Mammary epithelial cell (primary cell): ENCODE data around the gene ID3.

Experiments used
- EZH2 ChIP-seq: IDR thresholded peaks from 2 replicates; pipeline ENCODE4 v1.6.1; 2012; ENCODE audit warnings: low read length, inconsistent platforms, borderline replicate concordance
- TF ChIP-seq, protein P1 (sequence below), 2 donors: IDR thresholded peaks in 1 of 2; conservative IDR thresholded peaks in 1 of 2; 2 replicates each; pipeline ENCODE4 v1.5.1; 2011 to 2012; ENCODE audit warnings: inconsistent platforms in 2 of 2, low read length in 2 of 2, mild to moderate bottlenecking in 2 of 2, control low read depth in 1 of 2, low read depth in 1 of 2; ENCODE audit not compliant: insufficient read depth in 1 of 2; ENCODE audit errors: extremely low read depth in 1 of 2

GRCh38 chr1:23578311-23578996 is 19.2 kb upstream of the ID3 start:
- TF ChIP-seq, protein P1, sequence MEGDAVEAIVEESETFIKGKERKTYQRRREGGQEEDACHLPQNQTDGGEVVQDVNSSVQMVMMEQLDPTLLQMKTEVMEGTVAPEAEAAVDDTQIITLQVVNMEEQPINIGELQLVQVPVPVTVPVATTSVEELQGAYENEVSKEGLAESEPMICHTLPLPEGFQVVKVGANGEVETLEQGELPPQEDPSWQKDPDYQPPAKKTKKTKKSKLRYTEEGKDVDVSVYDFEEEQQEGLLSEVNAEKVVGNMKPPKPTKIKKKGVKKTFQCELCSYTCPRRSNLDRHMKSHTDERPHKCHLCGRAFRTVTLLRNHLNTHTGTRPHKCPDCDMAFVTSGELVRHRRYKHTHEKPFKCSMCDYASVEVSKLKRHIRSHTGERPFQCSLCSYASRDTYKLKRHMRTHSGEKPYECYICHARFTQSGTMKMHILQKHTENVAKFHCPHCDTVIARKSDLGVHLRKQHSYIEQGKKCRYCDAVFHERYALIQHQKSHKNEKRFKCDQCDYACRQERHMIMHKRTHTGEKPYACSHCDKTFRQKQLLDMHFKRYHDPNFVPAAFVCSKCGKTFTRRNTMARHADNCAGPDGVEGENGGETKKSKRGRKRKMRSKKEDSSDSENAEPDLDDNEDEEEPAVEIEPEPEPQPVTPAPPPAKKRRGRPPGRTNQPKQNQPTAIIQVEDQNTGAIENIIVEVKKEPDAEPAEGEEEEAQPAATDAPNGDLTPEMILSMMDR (conservative IDR thresholded peaks at IDR 0.05 in 1 of 2, IDR thresholded peaks at IDR 0.05 in 1 of 2; ENCODE audit: extremely low read depth in 1 of 2, insufficient read depth in 1 of 2, low read depth in 1 of 2, low read length in 2 of 2) = no peak
- no peak for TF ChIP-seq EZH2
